ENCODE data around the gene KRR1. TPM values are rescaled to one million over a fixed set of nuclear protein-coding genes. Genes with fewer than 3 reads are reported as not detected.

KRR1 gene
- total RNA-seq, 1 experiment from 2014 or later: 73.2 TPM

DNA sequence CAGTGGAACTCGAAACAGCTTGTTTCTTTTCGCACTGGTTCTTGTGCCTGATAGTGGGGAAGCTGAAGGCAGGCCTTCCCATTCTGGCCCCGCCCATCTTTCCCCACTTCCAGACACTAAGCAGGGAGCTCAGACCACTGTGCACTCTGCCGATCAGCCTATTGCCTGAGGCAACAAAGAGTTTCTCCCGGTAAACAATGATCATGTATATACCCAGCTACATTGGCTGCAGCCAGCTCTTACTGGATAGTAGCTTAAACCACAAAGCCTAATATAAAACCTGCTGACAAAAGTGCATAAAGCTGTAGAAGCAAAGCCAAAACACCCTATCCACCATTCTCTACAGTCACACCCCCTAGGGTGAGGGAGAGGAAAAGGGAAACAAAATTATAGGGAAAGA, 55.6 kb downstream of the KRR1 start:
- H3K27me3 ChIP-seq (replicated peaks; ENCODE audit: control insufficient read depth, insufficient read depth, low read length): no peaks in the 10 kb centered on the region
- ChIA-PET CTCF (no interaction called here), POLR2A (no interaction called here)
- TF ChIP-seq, protein P1, sequence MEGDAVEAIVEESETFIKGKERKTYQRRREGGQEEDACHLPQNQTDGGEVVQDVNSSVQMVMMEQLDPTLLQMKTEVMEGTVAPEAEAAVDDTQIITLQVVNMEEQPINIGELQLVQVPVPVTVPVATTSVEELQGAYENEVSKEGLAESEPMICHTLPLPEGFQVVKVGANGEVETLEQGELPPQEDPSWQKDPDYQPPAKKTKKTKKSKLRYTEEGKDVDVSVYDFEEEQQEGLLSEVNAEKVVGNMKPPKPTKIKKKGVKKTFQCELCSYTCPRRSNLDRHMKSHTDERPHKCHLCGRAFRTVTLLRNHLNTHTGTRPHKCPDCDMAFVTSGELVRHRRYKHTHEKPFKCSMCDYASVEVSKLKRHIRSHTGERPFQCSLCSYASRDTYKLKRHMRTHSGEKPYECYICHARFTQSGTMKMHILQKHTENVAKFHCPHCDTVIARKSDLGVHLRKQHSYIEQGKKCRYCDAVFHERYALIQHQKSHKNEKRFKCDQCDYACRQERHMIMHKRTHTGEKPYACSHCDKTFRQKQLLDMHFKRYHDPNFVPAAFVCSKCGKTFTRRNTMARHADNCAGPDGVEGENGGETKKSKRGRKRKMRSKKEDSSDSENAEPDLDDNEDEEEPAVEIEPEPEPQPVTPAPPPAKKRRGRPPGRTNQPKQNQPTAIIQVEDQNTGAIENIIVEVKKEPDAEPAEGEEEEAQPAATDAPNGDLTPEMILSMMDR (IDR thresholded peaks at IDR 0.05; ENCODE audit: insufficient read depth in 1 of 2, low read depth in 1 of 2, low read length in 1 of 2, severe bottlenecking in 1 of 2, unreplicated experiment in 1 of 2): no peak
- no peak overlapping the region for H3K4me3 ChIP-seq (ENCODE audit: low read depth, low read length)
- DNase-seq: no peak
- intact Hi-C loops (cut with micrococcal nuclease; ENCODE audit: unreplicated experiment): no loop called here
- H3K27ac Mint-ChIP-seq (ENCODE audit: unreplicated experiment): no peak overlapping the region
- H3K27me3 Mint-ChIP-seq (ENCODE audit: insufficient read depth, unreplicated experiment): peaks cover 6% of the 10 kb centered on the region
- peaks cover 32% of the 10 kb centered on the region for H3K9me3 Mint-ChIP-seq (ENCODE audit: unreplicated experiment)
- H3K36me3 ChIP-seq (ENCODE audit: control insufficient read depth, insufficient read depth, low read length): no peaks in the 10 kb centered on the region
- no TSS peak for BruUV-seq (replicated peaks)
- peaks cover 4% of the 10 kb centered on the region for H3K36me3 Mint-ChIP-seq (ENCODE audit: insufficient read depth, unreplicated experiment)
- no peaks in the 10 kb centered on the region for H3K4me1 ChIP-seq
- H3K4me3 Mint-ChIP-seq (ENCODE audit: unreplicated experiment): no peak overlapping the region
- no peaks in the 10 kb centered on the region for H3K4me1 Mint-ChIP-seq (ENCODE audit: low read depth, unreplicated experiment)
- H3K9me3 ChIP-seq: peaks cover 18% of the 10 kb centered on the region

DNA sequence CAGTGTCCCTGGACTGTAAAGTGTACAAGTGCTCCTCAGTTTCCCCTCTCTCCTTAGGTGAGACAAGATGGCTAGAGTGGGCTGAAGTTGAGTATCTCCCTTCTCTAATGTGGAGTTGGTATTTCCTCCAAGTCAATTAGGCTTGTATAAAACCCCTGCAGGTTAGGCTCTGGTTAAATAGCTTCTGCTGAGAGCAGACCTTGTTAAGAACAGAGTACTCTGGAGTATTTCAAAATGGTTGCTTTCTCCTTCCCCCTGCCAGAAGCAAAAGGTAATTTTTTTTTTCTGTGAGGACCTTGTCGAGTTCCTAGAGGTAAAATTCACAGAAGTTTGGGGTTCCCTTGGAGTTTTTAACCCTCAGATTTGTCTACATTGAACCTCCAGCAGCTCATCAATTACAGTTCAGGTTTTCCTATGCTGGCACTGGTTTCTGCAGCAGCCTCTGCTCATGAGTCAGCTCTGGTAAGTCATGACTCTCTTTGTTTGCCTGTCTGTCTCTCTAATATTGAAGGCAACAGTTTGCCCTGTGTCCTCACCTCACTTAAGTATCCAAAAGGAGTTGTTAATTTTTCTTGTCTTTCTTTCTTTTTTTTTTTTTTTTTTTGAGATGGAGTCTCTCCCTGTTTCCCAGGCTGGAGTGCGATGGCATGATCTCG, 58.6 kb downstream of the KRR1 start:
- H3K27me3 Mint-ChIP-seq (ENCODE audit: insufficient read depth, unreplicated experiment): peaks cover 6% of the 10 kb centered on the region
- H3K4me3 ChIP-seq (ENCODE audit: low read depth, low read length): no peak overlapping the region
- peaks cover 4% of the 10 kb centered on the region for H3K36me3 Mint-ChIP-seq (ENCODE audit: insufficient read depth, unreplicated experiment)
- no TSS peak for BruUV-seq (replicated peaks)
- H3K27me3 ChIP-seq (replicated peaks; ENCODE audit: control insufficient read depth, insufficient read depth, low read length): no peaks in the 10 kb centered on the region
- H3K4me3 Mint-ChIP-seq (ENCODE audit: unreplicated experiment): no peak overlapping the region
- peaks cover 18% of the 10 kb centered on the region for H3K9me3 Mint-ChIP-seq (ENCODE audit: unreplicated experiment)
- H3K36me3 ChIP-seq (ENCODE audit: control insufficient read depth, insufficient read depth, low read length): no peaks in the 10 kb centered on the region
- POLR2A ChIA-PET: no interaction called here
- CTCF ChIA-PET: no interaction called here
- intact Hi-C loops (cut with micrococcal nuclease; ENCODE audit: unreplicated experiment): no loop called here
- peaks cover 7% of the 10 kb centered on the region for H3K9me3 ChIP-seq
- no peak for DNase-seq
- H3K27ac Mint-ChIP-seq (ENCODE audit: unreplicated experiment): no peak overlapping the region
- TF ChIP-seq, protein P1 (IDR thresholded peaks at IDR 0.05; ENCODE audit: insufficient read depth in 1 of 2, low read depth in 1 of 2, low read length in 1 of 2, severe bottlenecking in 1 of 2, unreplicated experiment in 1 of 2): no peak
- H3K4me1 Mint-ChIP-seq (ENCODE audit: low read depth, unreplicated experiment): no peaks in the 10 kb centered on the region
- no peaks in the 10 kb centered on the region for H3K4me1 ChIP-seq

- Histone ChIP-seq H3K27me3 (replicated peaks; ENCODE audit: control insufficient read depth, insufficient read depth, low read length) (no peaks in the 10 kb centered on the region), H3K36me3 (ENCODE audit: control insufficient read depth, insufficient read depth, low read length) (no peaks in the 10 kb centered on the region; the same call in none of the 2 replicates), H3K4me1 (peaks cover 5% of the 10 kb centered on the region), H3K4me3 (ENCODE audit: low read depth, low read length) (no peak overlapping the region), H3K9me3 (no peaks in the 10 kb centered on the region)
- TF ChIP-seq, protein P1 (IDR thresholded peaks at IDR 0.05; ENCODE audit: insufficient read depth in 1 of 2, low read depth in 1 of 2, low read length in 1 of 2, severe bottlenecking in 1 of 2, unreplicated experiment in 1 of 2): no peak
- POLR2A ChIA-PET: no interaction called here
- no TSS peak for BruUV-seq (replicated peaks)
- no peak overlapping the region for H3K4me3 Mint-ChIP-seq (ENCODE audit: unreplicated experiment)
- H3K9me3 Mint-ChIP-seq (ENCODE audit: unreplicated experiment): peaks cover 10% of the 10 kb centered on the region
- H3K36me3 Mint-ChIP-seq (ENCODE audit: insufficient read depth, unreplicated experiment): no peaks in the 10 kb centered on the region
- CTCF ChIA-PET: no interaction called here
- peaks cover 7% of the 10 kb centered on the region for H3K4me1 Mint-ChIP-seq (ENCODE audit: low read depth, unreplicated experiment)
- H3K27ac Mint-ChIP-seq (ENCODE audit: unreplicated experiment): no peak overlapping the region
- intact Hi-C loops (cut with micrococcal nuclease; ENCODE audit: unreplicated experiment): no loop called here
- no peak for DNase-seq
- H3K27me3 Mint-ChIP-seq (ENCODE audit: insufficient read depth, unreplicated experiment): peaks cover 6% of the 10 kb centered on the region
Measured at GRCh38 chr12:75447691-75448393, 63.6 kb downstream of the KRR1 start.
